Measurements from ENCODE around the gene MCTP1.

GRCh38 chr5:95069021-95069420 is 215.9 kb downstream of the MCTP1 start:
- TF ChIP-seq CREB1 (IDR thresholded peaks at IDR 0.05; ENCODE audit: low read depth): no peak
- TF ChIP-seq REST (IDR thresholded peaks at IDR 0.05; ENCODE audit: low read depth): no peak
- no peak for TF ChIP-seq RAD21 (IDR thresholded peaks at IDR 0.05; ENCODE audit: low read depth)
- TF ChIP-seq, protein P1, sequence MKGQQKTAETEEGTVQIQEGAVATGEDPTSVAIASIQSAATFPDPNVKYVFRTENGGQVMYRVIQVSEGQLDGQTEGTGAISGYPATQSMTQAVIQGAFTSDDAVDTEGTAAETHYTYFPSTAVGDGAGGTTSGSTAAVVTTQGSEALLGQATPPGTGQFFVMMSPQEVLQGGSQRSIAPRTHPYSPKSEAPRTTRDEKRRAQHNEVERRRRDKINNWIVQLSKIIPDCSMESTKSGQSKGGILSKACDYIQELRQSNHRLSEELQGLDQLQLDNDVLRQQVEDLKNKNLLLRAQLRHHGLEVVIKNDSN (IDR thresholded peaks at IDR 0.05): no peak
- no peak for TF ChIP-seq EP300 (IDR thresholded peaks at IDR 0.05; ENCODE audit: borderline replicate concordance)
- TF ChIP-seq TAF1 (IDR thresholded peaks at IDR 0.05; ENCODE audit: low read depth): no peak
- TF ChIP-seq TEAD4 (IDR thresholded peaks at IDR 0.05): no peak
- TF ChIP-seq EGR1 (IDR thresholded peaks at IDR 0.05): no peak
- TF ChIP-seq CEBPB (IDR thresholded peaks at IDR 0.05): no peak
